ENCODE results near the gene PA2G4. TPM values are rescaled to one million over a fixed set of nuclear protein-coding genes. Genes with fewer than 3 reads are reported as not detected.
"Not testable (repeated sequence)": the region's sequence is repeated elsewhere in the genome, so short reads cannot be mapped to it uniquely, and the experiment has no call there.

PA2G4 gene
- total RNA-seq, 1 experiment from 2014 or later, result 205 TPM

GRCh38 chr12:56116267-56117081, 12.1 kb downstream of the PA2G4 start, which contains the start of gene RPL41:
Gene RPL41, plus strand, starts transcription at chr12:56116633.
- Mint-ChIP-seq H3K4me3 (ENCODE audit: unreplicated experiment) (peak within 1 kb of the TSS; percentile 95), H3K4me1 (ENCODE audit: insufficient read depth, unreplicated experiment) (peaks cover 18% of the 10 kb centered on the region), H3K27ac (ENCODE audit: low read depth, unreplicated experiment) (peak within 1 kb of the TSS; percentile 100), H3K27me3 (ENCODE audit: insufficient read depth, unreplicated experiment) (no peaks in the 10 kb centered on the region), H3K9me3 (ENCODE audit: unreplicated experiment) (no peaks in the 10 kb centered on the region), H3K36me3 (ENCODE audit: insufficient read depth, unreplicated experiment) (peaks cover 59% of the 10 kb centered on the region)
- ChIA-PET CTCF (interaction anchor here (0.7 to 3.8 kb wide), 10 partner anchors 8 to 152 kb away, joined by 3 to 57 read pairs (median 6); partner anchors contain the start of genes ANKRD52, PA2G4 and SMARCC2), POLR2A (interaction anchor here (0.6 to 6.7 kb wide), 34 partner anchors 10 to 971 kb away, joined by 3 to 249 read pairs (median 5); partner anchors contain the start of genes CNPY2, DNAJC14, ERBB3 and ESYT1)
- BruUV-seq (replicated peaks), result no TSS peak
- peak; percentile 96 for DNase-seq (ENCODE audit: unreplicated experiment)
- intact Hi-C loops (cut with micrococcal nuclease), result loop anchor here (1.0 to 5.0 kb wide), 5 partner anchors 36 to 351 kb away; partner anchors contain the start of genes MYL6B, SPRYD4 and SUOX
- TF ChIP-seq CTCF (IDR thresholded peaks at IDR 0.05; ENCODE audit: unreplicated experiment), result no peak

GRCh38 chr12:56117082-56117706, 12.8 kb downstream of the PA2G4 start:
- peaks cover 18% of the 10 kb centered on the region for H3K4me1 Mint-ChIP-seq (ENCODE audit: insufficient read depth, unreplicated experiment)
- BruUV-seq (replicated peaks), result TSS peak; percentile 91
- intact Hi-C loops (cut with micrococcal nuclease), result loop anchor here (2.0 to 5.0 kb wide), 3 partner anchors 35 to 350 kb away; partner anchors contain the start of genes MYL6B, SPRYD4 and SUOX
- peaks cover 52% of the 10 kb centered on the region for H3K36me3 Mint-ChIP-seq (ENCODE audit: insufficient read depth, unreplicated experiment)
- peak overlapping the region; percentile 100 for H3K27ac Mint-ChIP-seq (ENCODE audit: low read depth, unreplicated experiment)
- POLR2A ChIA-PET, result interaction anchor here (0.6 to 6.7 kb wide), 36 partner anchors 11 to 971 kb away, joined by 3 to 249 read pairs (median 6); partner anchors contain the start of genes ANKRD52, CNPY2, DNAJC14 and ERBB3
- CTCF ChIA-PET, result interaction anchor here (0.6 to 3.8 kb wide), 13 partner anchors 7 to 1237 kb away, joined by 3 to 57 read pairs (median 5); partner anchors contain the start of genes ANKRD52, ESYT1, PA2G4 and RNF41
- H3K27me3 Mint-ChIP-seq (ENCODE audit: insufficient read depth, unreplicated experiment); DNase-seq (ENCODE audit: unreplicated experiment); H3K9me3 Mint-ChIP-seq (ENCODE audit: unreplicated experiment): not testable (repeated sequence)
- H3K4me3 Mint-ChIP-seq (ENCODE audit: unreplicated experiment), result peak overlapping the region; percentile 95

DNA sequence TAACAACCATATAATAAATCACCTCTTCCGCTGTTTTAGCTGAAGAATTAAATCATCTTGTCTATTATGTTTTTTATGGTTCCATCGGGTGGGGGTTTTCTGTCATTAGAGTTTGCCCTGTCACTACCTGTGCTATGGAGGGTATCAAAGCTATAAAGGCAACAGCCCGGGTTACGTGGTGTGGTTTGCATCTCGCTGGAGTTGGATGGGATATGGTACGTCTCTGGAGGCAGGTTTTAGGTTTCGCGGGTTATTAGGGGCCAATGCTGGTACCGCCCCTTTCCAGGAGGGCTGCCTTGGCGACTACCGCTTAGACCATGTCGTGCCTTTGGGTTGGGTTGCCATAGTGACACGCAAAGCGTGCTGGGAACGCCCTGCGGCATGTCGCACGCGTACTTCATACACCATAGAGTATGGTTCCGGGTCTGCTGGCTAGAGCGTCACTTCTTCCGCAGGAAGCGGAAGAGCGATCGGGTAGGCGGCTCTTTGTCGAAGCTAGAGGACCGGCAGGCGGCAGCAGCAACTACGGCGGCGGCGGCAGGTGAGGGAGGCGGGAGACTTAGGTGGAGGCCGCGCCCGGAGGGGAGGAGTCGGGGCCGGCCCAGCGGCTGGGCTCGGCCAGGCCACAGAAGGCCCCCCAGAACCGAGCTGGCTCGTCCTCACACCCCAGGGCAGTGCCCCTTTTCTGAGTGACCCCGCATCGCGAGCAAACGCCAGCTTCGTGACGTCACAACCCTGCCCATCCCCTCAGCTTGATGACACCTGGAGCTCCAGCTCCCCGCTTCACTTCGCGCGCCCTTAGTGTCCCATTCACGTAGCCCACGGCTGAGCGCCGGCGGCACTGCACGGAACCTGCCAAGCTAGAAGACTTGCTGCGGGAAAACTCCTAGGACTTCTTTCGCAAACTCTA, 13.7 kb downstream of the PA2G4 start, which contains the start of gene ZC3H10:
Gene ZC3H10, plus strand, starts transcription at position 489 of the 910 bp plus-strand sequence. CDS start 2,297 bp downstream, outside the sequence.
- H3K9me3 Mint-ChIP-seq (ENCODE audit: unreplicated experiment), result no peaks in the 10 kb centered on the region
- POLR2A ChIA-PET, result interaction anchor here (0.6 to 6.7 kb wide), 41 partner anchors 10 to 519 kb away, joined by 3 to 249 read pairs (median 5); partner anchors contain the start of genes ANKRD52, CD63, CNPY2 and COQ10A
- TF ChIP-seq CTCF (IDR thresholded peaks at IDR 0.05; ENCODE audit: unreplicated experiment), result peak; percentile 21
- peak; percentile 99 for DNase-seq (ENCODE audit: unreplicated experiment)
- intact Hi-C loops (cut with micrococcal nuclease), result loop anchor here (1.0 to 5.0 kb wide), 5 partner anchors 34 to 379 kb away; partner anchors contain the start of genes MYL6B, SPRYD4 and SUOX
- H3K4me1 Mint-ChIP-seq (ENCODE audit: insufficient read depth, unreplicated experiment), result peaks cover 18% of the 10 kb centered on the region
- no peaks in the 10 kb centered on the region for H3K27me3 Mint-ChIP-seq (ENCODE audit: insufficient read depth, unreplicated experiment)
- CTCF ChIA-PET, result interaction anchor here (0.5 to 3.8 kb wide), 38 partner anchors 8 to 1236 kb away, joined by 3 to 57 read pairs (median 4); partner anchors contain the start of genes ANKRD52, ESYT1, MYL6 and PA2G4
- peak within 1 kb of the TSS; percentile 95 for H3K4me3 Mint-ChIP-seq (ENCODE audit: unreplicated experiment)
- BruUV-seq (replicated peaks), result no TSS peak
- peak within 1 kb of the TSS; percentile 100 for H3K27ac Mint-ChIP-seq (ENCODE audit: low read depth, unreplicated experiment)
- peaks cover 47% of the 10 kb centered on the region for H3K36me3 Mint-ChIP-seq (ENCODE audit: insufficient read depth, unreplicated experiment)

Measured in MCF 10A (cell line).